Activated naive CD4-positive, alpha-beta T cell treated with anti-CD3 and anti-CD28 coated beads, Interleukin-2, amount 50 U/mL, for 24 hours (primary cell): ENCODE results near the gene MAGEB17.

Experiments used
- H3K27ac Mint-ChIP-seq: one replicate; pipeline ENCODE4 v1.8.0; 2021; ENCODE audit warnings: mild to moderate bottlenecking, mixed read lengths
- H3K27me3 Mint-ChIP-seq: one replicate; pipeline ENCODE4 v1.8.0; 2021; ENCODE audit warnings: mixed read lengths
- H3K36me3 Mint-ChIP-seq: one replicate; pipeline ENCODE4 v1.8.0; 2021; ENCODE audit warnings: mixed read lengths
- H3K4me1 Mint-ChIP-seq: one replicate; pipeline ENCODE4 v1.8.0; 2021; ENCODE audit warnings: mixed read lengths
- H3K4me3 Mint-ChIP-seq: one replicate; pipeline ENCODE4 v1.8.0; 2021; ENCODE audit warnings: mild to moderate bottlenecking, mixed read lengths
- H3K9me3 Mint-ChIP-seq: one replicate; pipeline ENCODE4 v1.8.0; 2021; ENCODE audit warnings: mixed read lengths

Gene MAGEB17

GRCh38 chrX:16215660-16216059, 48.4 kb downstream of the MAGEB17 start:
- no peak overlapping the region for H3K27ac Mint-ChIP-seq

More at GRCh38 chrX:16215660-16216059, 48.4 kb downstream of the MAGEB17 start:
- Mint-ChIP-seq H3K4me3 (no peak overlapping the region), H3K36me3 (no peaks in the 10 kb centered on the region), H3K4me1 (no peaks in the 10 kb centered on the region), H3K27me3 (no peaks in the 10 kb centered on the region), H3K9me3 (no peaks in the 10 kb centered on the region)
